IPS-11a (cell line): ENCODE measurements around the gene KIAA0825.
"Not testable (repeated sequence)": the region's sequence is repeated elsewhere in the genome, so short reads cannot be mapped to it uniquely, and the experiment has no call there.

Source experiments
- H3K4me3 ChIP-seq: one replicate; pipeline ENCODE4 v1.5.1; 2013; ENCODE audit warnings: low read depth, low read length, control low read depth

The KIAA0825 gene

GRCh38 chr5:94575196-94575595 lies 43.2 kb downstream of the KIAA0825 start:
- H3K4me3 ChIP-seq = no peak overlapping the region

GRCh38 chr5:94573349-94573748 lies 45.1 kb downstream of the KIAA0825 start:
- not testable (repeated sequence) for H3K4me3 ChIP-seq

- no peak overlapping the region for H3K4me3 ChIP-seq
Observed at GRCh38 chr5:94571415-94571814, 47.0 kb downstream of the KIAA0825 start.

- H3K4me3 ChIP-seq = no peak overlapping the region
Observed at GRCh38 chr5:94564812-94565211, 53.6 kb downstream of the KIAA0825 start.

GRCh38 chr5:94562327-94562971 lies 56.0 kb downstream of the KIAA0825 start:
- H3K4me3 ChIP-seq = no peak overlapping the region

- H3K4me3 ChIP-seq = no peak overlapping the region
Observed at GRCh38 chr5:94558028-94558427, 60.4 kb downstream of the KIAA0825 start.

GRCh38 chr5:94551858-94552257 lies 66.5 kb downstream of the KIAA0825 start:
- no peak overlapping the region for H3K4me3 ChIP-seq

- no peak overlapping the region for H3K4me3 ChIP-seq
Observed at GRCh38 chr5:94545870-94546625, 72.4 kb downstream of the KIAA0825 start.

GRCh38 chr5:94544875-94545547 lies 73.4 kb downstream of the KIAA0825 start:
- H3K4me3 ChIP-seq = no peak overlapping the region

- no peak overlapping the region for H3K4me3 ChIP-seq
Observed at GRCh38 chr5:94544031-94544650, 74.3 kb downstream of the KIAA0825 start.

- H3K4me3 ChIP-seq = no peak overlapping the region
Observed at GRCh38 chr5:94540856-94541494, 77.4 kb downstream of the KIAA0825 start.

GRCh38 chr5:94538260-94538659 lies 80.1 kb downstream of the KIAA0825 start:
- no peak overlapping the region for H3K4me3 ChIP-seq

GRCh38 chr5:94526706-94527105 lies 91.7 kb downstream of the KIAA0825 start:
- no peak overlapping the region for H3K4me3 ChIP-seq

GRCh38 chr5:94524841-94525697 lies 93.3 kb downstream of the KIAA0825 start:
- H3K4me3 ChIP-seq = no peak overlapping the region

GRCh38 chr5:94523018-94523417 lies 95.4 kb downstream of the KIAA0825 start:
- no peak overlapping the region for H3K4me3 ChIP-seq

GRCh38 chr5:94522117-94522516 lies 96.3 kb downstream of the KIAA0825 start:
- no peak overlapping the region for H3K4me3 ChIP-seq

- no peak overlapping the region for H3K4me3 ChIP-seq
Observed at GRCh38 chr5:94517490-94518488, 100.6 kb downstream of the KIAA0825 start.

- no peak overlapping the region for H3K4me3 ChIP-seq
Observed at GRCh38 chr5:94516148-94516547, 102.3 kb downstream of the KIAA0825 start.
